Neural cell (in vitro differentiated cells): ENCODE measurements around the gene TMEM39A.

Source experiments
- CTCF ChIP-seq: fragments of 450-650 bp; IDR thresholded peaks from 2 replicates; pipeline ENCODE4 v1.5.1; 2014; ENCODE audit warnings: antibody characterized with exemption, mild to moderate bottlenecking, moderate library complexity; ENCODE audit not compliant: poor library complexity, severe bottlenecking
- EP300 ChIP-seq: fragments of 450-650 bp; conservative IDR thresholded peaks from 2 replicates; pipeline ENCODE4 v1.6.1; 2014; ENCODE audit warnings: antibody characterized with exemption, mild to moderate bottlenecking, moderate library complexity; ENCODE audit not compliant: poor library complexity, severe bottlenecking
- EZH2 ChIP-seq: fragments of 200-600, 300-800 bp; shearing (Covaris generic), sonication (generic); IDR thresholded peaks from 2 replicates; pipeline ENCODE4 v1.6.1; 2014; ENCODE audit warnings: antibody characterized with exemption, low read length, borderline replicate concordance, mild to moderate bottlenecking; ENCODE audit not compliant: insufficient read depth, poor library complexity, severe bottlenecking
- RAD21 ChIP-seq: fragments of 450-650 bp; conservative IDR thresholded peaks from 2 replicates; pipeline ENCODE4 v1.6.1; 2014; ENCODE audit warnings: antibody characterized with exemption, mild to moderate bottlenecking, moderate library complexity
- SMC3 ChIP-seq: fragments of 450-650 bp; conservative IDR thresholded peaks from 2 replicates; pipeline ENCODE4 v1.6.1; 2014; ENCODE audit warnings: antibody characterized with exemption, mild to moderate bottlenecking, moderate library complexity; ENCODE audit not compliant: poor library complexity

GRCh38 chr3:119497820-119498185 is 34.4 kb upstream of the TMEM39A start:
- TF ChIP-seq EP300, result no peak
- TF ChIP-seq RAD21, result no peak
- no peak for TF ChIP-seq CTCF
- no peak for TF ChIP-seq SMC3
- TF ChIP-seq EZH2, result no peak
